HG02870 (cell line): ENCODE data around the gene MINAR1.

Experiments
- ATAC-seq: cut with Tn5 transposase; IDR thresholded peaks from one replicate; pipeline ENCODE4 v1.9.1; 2021; ENCODE audit warnings: mild to moderate bottlenecking, moderate library complexity; ENCODE audit not compliant: unreplicated experiment

MINAR1 gene

GRCh38 chr15:79432345-79433275, 474 bp downstream of the MINAR1 start:
- ATAC-seq = no peak

GRCh38 chr15:79433276-79433990, 1.3 kb downstream of the MINAR1 start:
- no peak for ATAC-seq

GRCh38 chr15:79434361-79434760, 2.2 kb downstream of the MINAR1 start:
- no peak for ATAC-seq

- no peak for ATAC-seq
These were observed 4.1 kb downstream of the MINAR1 start for GRCh38 chr15:79436037-79436780.

- ATAC-seq = no peak
These were observed 5.3 kb downstream of the MINAR1 start for GRCh38 chr15:79437275-79438000.

- no peak for ATAC-seq
These were observed 7.1 kb downstream of the MINAR1 start for GRCh38 chr15:79439236-79439635.

- no peak for ATAC-seq
These were observed 8.3 kb downstream of the MINAR1 start for GRCh38 chr15:79440355-79440908.

GRCh38 chr15:79442911-79443310, 10.8 kb downstream of the MINAR1 start:
- ATAC-seq = no peak

GRCh38 chr15:79447060-79447459, 14.9 kb downstream of the MINAR1 start:
- no peak for ATAC-seq

GRCh38 chr15:79450648-79451047, 18.5 kb downstream of the MINAR1 start:
- ATAC-seq = no peak

GRCh38 chr15:79451361-79451999, 19.3 kb downstream of the MINAR1 start:
- no peak for ATAC-seq

GRCh38 chr15:79452244-79453051, 20.3 kb downstream of the MINAR1 start:
- ATAC-seq = no peak

- ATAC-seq = no peak
These were observed 21.3 kb downstream of the MINAR1 start for GRCh38 chr15:79453446-79453845.

GRCh38 chr15:79454063-79454462, 21.9 kb downstream of the MINAR1 start:
- no peak for ATAC-seq

GRCh38 chr15:79455361-79455760, 23.2 kb downstream of the MINAR1 start:
- ATAC-seq = no peak

GRCh38 chr15:79455943-79456342, 23.8 kb downstream of the MINAR1 start:
- ATAC-seq = no peak

GRCh38 chr15:79458491-79458890, 26.4 kb downstream of the MINAR1 start:
- no peak for ATAC-seq

- ATAC-seq = no peak
These were observed 27.5 kb downstream of the MINAR1 start for GRCh38 chr15:79459666-79460065.
